ENCODE data around the gene ITGB3. TPM values are rescaled to one million over a fixed set of nuclear protein-coding genes. Genes with fewer than 3 reads are reported as not detected.

ITGB3 gene
- total RNA-seq, 2 experiments from 2014 or later, result not detected

DNA sequence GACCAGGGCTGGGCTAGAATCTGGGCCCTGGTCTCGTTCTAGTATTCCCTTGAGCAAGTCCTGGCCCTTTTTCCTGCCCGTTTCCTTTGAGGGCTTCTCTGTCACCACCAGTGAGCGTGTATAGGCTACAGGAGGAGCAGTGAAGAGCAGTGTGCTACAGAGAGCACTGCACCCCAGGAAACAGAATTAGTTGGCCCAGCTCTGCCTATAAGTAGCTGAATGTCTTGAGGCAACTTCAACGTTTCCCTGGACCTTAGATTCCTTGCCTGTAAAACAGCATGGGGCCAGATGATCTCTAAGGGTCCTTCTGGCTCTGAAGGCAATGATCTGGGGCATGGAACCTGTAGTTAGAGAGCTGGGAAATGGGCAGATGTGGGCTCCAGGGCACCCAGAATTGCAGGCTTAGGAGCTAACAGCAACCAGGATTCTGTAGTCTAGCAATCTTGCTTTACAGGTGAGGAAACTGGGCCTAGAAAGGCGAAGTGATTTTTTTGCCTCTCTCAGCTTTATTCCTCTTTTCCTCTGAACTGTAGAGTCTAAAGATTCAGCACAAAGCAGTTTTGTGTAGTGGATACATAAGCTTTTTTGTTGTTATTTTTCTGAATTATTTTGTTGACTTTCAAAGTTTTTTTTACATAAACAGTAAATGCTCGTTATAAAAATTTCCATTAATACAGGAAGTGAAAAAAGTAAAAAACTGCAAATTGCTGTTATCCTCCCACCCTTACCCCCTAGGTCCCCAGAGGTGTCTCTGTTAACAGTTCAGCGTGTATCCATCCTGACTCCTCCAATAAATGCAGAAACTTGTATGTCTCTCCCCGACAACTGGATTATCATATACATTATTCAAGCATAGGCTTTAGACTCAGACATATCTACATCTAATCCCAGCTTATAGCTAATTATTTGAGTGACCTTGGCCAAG, 46.2 kb upstream of the ITGB3 start:
- intact Hi-C loops (cut with micrococcal nuclease), result no loop called here
- Mint-ChIP-seq H3K36me3 (ENCODE audit: low read depth) (no peaks in the 10 kb centered on the region), H3K4me3 (no peak overlapping the region), H3K9me3 (no peaks in the 10 kb centered on the region), H3K27ac (no peak overlapping the region), H3K27me3 (no peaks in the 10 kb centered on the region), H3K4me1 (ENCODE audit: low read depth) (peaks cover 44% of the 10 kb centered on the region)
- DNase-seq (no peak), ATAC-seq (no peak)
- ChIA-PET CTCF (interaction anchor here (1.7 kb wide), 1 partner anchor 408 kb away, joined by 8 read pairs; no protein-coding TSS in a partner anchor), POLR2A (interaction anchor here (0.6 to 3.0 kb wide), 4 partner anchors 12 to 282 kb away, joined by 3 to 14 read pairs (median 3); no protein-coding TSS in a partner anchor)
- TF ChIP-seq, protein P1, sequence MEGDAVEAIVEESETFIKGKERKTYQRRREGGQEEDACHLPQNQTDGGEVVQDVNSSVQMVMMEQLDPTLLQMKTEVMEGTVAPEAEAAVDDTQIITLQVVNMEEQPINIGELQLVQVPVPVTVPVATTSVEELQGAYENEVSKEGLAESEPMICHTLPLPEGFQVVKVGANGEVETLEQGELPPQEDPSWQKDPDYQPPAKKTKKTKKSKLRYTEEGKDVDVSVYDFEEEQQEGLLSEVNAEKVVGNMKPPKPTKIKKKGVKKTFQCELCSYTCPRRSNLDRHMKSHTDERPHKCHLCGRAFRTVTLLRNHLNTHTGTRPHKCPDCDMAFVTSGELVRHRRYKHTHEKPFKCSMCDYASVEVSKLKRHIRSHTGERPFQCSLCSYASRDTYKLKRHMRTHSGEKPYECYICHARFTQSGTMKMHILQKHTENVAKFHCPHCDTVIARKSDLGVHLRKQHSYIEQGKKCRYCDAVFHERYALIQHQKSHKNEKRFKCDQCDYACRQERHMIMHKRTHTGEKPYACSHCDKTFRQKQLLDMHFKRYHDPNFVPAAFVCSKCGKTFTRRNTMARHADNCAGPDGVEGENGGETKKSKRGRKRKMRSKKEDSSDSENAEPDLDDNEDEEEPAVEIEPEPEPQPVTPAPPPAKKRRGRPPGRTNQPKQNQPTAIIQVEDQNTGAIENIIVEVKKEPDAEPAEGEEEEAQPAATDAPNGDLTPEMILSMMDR (IDR thresholded peaks at IDR 0.05), result no peak

GRCh38 chr17:47208744-47209488, 44.7 kb upstream of the ITGB3 start, which contains the start of gene MYL4:
MYL4 (plus strand) TSS chr17:47209348; CDS start chr17:47209423, 75 bp downstream.
- intact Hi-C loops (cut with micrococcal nuclease), result no loop called here
- Mint-ChIP-seq H3K36me3 (ENCODE audit: low read depth) (no peaks in the 10 kb centered on the region), H3K27me3 (no peaks in the 10 kb centered on the region), H3K4me3 (no peak within 1 kb of the TSS), H3K27ac (no peak within 1 kb of the TSS), H3K4me1 (ENCODE audit: low read depth) (peaks cover 36% of the 10 kb centered on the region), H3K9me3 (no peaks in the 10 kb centered on the region)
- ATAC-seq, result no peak
- ChIA-PET CTCF (interaction anchor here (0.9 to 1.3 kb wide), 2 partner anchors 107 to 407 kb away, joined by 3 to 5 read pairs; no protein-coding TSS in a partner anchor), POLR2A (no interaction called here)
- TF ChIP-seq, protein P1 (IDR thresholded peaks at IDR 0.05), result no peak
- no peak for DNase-seq

DNA sequence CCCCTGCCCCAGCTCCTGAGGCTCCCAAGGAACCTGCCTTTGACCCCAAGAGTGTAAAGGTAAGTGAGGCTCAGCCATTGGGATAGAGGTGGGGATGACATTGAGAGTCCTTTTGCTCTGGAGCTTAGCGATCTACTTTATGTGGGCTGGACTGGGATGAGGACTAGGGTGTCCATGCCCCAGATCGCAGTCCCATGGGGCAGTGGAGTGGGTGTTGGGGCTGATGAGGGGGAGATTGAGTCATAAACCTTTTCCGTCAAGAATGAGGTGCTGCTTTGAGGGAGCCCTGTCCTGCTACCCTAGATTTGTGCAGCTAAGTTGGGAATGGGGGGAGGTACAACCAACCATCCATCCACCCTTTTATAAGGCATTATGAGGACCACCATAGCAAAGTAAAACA, 44.1 kb upstream of the ITGB3 start:
- ATAC-seq (no peak), DNase-seq (no peak)
- Mint-ChIP-seq H3K4me3 (no peak overlapping the region), H3K4me1 (ENCODE audit: low read depth) (peaks cover 30% of the 10 kb centered on the region), H3K9me3 (no peaks in the 10 kb centered on the region), H3K27ac (no peak overlapping the region), H3K27me3 (no peaks in the 10 kb centered on the region), H3K36me3 (ENCODE audit: low read depth) (no peaks in the 10 kb centered on the region)
- POLR2A ChIA-PET, result interaction anchor here (0.9 kb wide), 1 partner anchor 11 kb away, joined by 3 read pairs; no protein-coding TSS in a partner anchor
- CTCF ChIA-PET, result interaction anchor here (0.9 to 1.3 kb wide), 2 partner anchors 106 to 406 kb away, joined by 3 to 5 read pairs; no protein-coding TSS in a partner anchor
- intact Hi-C loops (cut with micrococcal nuclease), result no loop called here
- TF ChIP-seq, protein P1 (IDR thresholded peaks at IDR 0.05), result no peak

- DNase-seq, result no peak
- H3K4me3 Mint-ChIP-seq, result no peak overlapping the region
- H3K9me3 Mint-ChIP-seq, result no peaks in the 10 kb centered on the region
- no peaks in the 10 kb centered on the region for H3K27me3 Mint-ChIP-seq
- ATAC-seq, result no peak
- peaks cover 24% of the 10 kb centered on the region for H3K4me1 Mint-ChIP-seq (ENCODE audit: low read depth)
- no peaks in the 10 kb centered on the region for H3K36me3 Mint-ChIP-seq (ENCODE audit: low read depth)
- ChIA-PET POLR2A (interaction anchor here (0.9 kb wide), 1 partner anchor 10 kb away, joined by 3 read pairs; no protein-coding TSS in a partner anchor), CTCF (interaction anchor here (1.3 kb wide), 1 partner anchor 406 kb away, joined by 3 read pairs; no protein-coding TSS in a partner anchor)
- TF ChIP-seq, protein P1 (IDR thresholded peaks at IDR 0.05), result no peak
- intact Hi-C loops (cut with micrococcal nuclease), result no loop called here
- no peak overlapping the region for H3K27ac Mint-ChIP-seq
These were observed 43.5 kb upstream of the ITGB3 start for GRCh38 chr17:47210105-47210504.

All from activated CD8-positive, alpha-beta T cell treated with anti-CD3 and anti-CD28 coated beads for 36 hours (primary cell).